Measurements from ENCODE around the gene KRTAP4-12.
"Not testable (repeated sequence)": the region's sequence is repeated elsewhere in the genome, so short reads cannot be mapped to it uniquely, and the experiment has no call there.

The KRTAP4-12 gene

GRCh38 chr17:41123991-41124371, at the start of gene KRTAP4-12:
TSS of gene KRTAP4-12 (minus strand) at chr17:41124182. CDS start at chr17:41124122, 60 bp downstream.
- not testable (repeated sequence) for H3K4me3 ChIP-seq (ENCODE audit: low read depth, low read length); DNase-seq (ENCODE audit: low read depth)

GRCh38 chr17:41171886-41172285, 47.9 kb upstream of the KRTAP4-12 start:
- H3K4me3 ChIP-seq (ENCODE audit: low read depth, low read length), result no peak overlapping the region
- TF ChIP-seq POLR2A (IDR thresholded peaks at IDR 0.05; ENCODE audit: extremely low read depth, insufficient read length) (no peak), CTCF (IDR thresholded peaks at IDR 0.05; ENCODE audit: low read depth, low read length) (no peak), MAX (IDR thresholded peaks at IDR 0.05; ENCODE audit: low read depth, low read length) (no peak), MYC (IDR thresholded peaks at IDR 0.05; ENCODE audit: low read depth, low read length) (no peak)
- no peak for DNase-seq (ENCODE audit: low read depth)

GRCh38 chr17:41168121-41168520, 44.1 kb upstream of the KRTAP4-12 start, which contains the start of gene KRTAP4-3:
TSS of gene KRTAP4-3 (minus strand) at chr17:41168221. CDS start at chr17:41168172, 49 bp downstream.
- TF ChIP-seq MYC (IDR thresholded peaks at IDR 0.05; ENCODE audit: low read depth, low read length) (no peak), MAX (IDR thresholded peaks at IDR 0.05; ENCODE audit: low read depth, low read length) (no peak), POLR2A (IDR thresholded peaks at IDR 0.05; ENCODE audit: extremely low read depth, insufficient read length) (no peak), CTCF (IDR thresholded peaks at IDR 0.05; ENCODE audit: low read depth, low read length) (no peak)
- DNase-seq (ENCODE audit: low read depth), result no peak
- no peak within 1 kb of the TSS for H3K4me3 ChIP-seq (ENCODE audit: low read depth, low read length)

- TF ChIP-seq MAX (IDR thresholded peaks at IDR 0.05; ENCODE audit: low read depth, low read length) (no peak), MYC (IDR thresholded peaks at IDR 0.05; ENCODE audit: low read depth, low read length) (no peak), POLR2A (IDR thresholded peaks at IDR 0.05; ENCODE audit: extremely low read depth, insufficient read length) (no peak), CTCF (IDR thresholded peaks at IDR 0.05; ENCODE audit: low read depth, low read length) (no peak)
- no peak for DNase-seq (ENCODE audit: low read depth)
- no peak overlapping the region for H3K4me3 ChIP-seq (ENCODE audit: low read depth, low read length)
Observed at GRCh38 chr17:41167561-41167960, 43.6 kb upstream of the KRTAP4-12 start.

GRCh38 chr17:41163828-41164227, 39.8 kb upstream of the KRTAP4-12 start:
- no peak for TF ChIP-seq MYC (IDR thresholded peaks at IDR 0.05; ENCODE audit: low read depth, low read length)
- no peak for TF ChIP-seq POLR2A (IDR thresholded peaks at IDR 0.05; ENCODE audit: extremely low read depth, insufficient read length)
- TF ChIP-seq CTCF (IDR thresholded peaks at IDR 0.05; ENCODE audit: low read depth, low read length), result no peak
- no peak for TF ChIP-seq MAX (IDR thresholded peaks at IDR 0.05; ENCODE audit: low read depth, low read length)
- DNase-seq (ENCODE audit: low read depth), result no peak
- no peak overlapping the region for H3K4me3 ChIP-seq (ENCODE audit: low read depth, low read length)

GRCh38 chr17:41160648-41161047, 36.7 kb upstream of the KRTAP4-12 start, which contains the start of gene KRTAP4-4:
TSS of gene KRTAP4-4 (minus strand) at chr17:41160748. CDS start at chr17:41160691, 57 bp downstream.
- TF ChIP-seq MYC (IDR thresholded peaks at IDR 0.05; ENCODE audit: low read depth, low read length) (no peak), POLR2A (IDR thresholded peaks at IDR 0.05; ENCODE audit: extremely low read depth, insufficient read length) (no peak), MAX (IDR thresholded peaks at IDR 0.05; ENCODE audit: low read depth, low read length) (no peak), CTCF (IDR thresholded peaks at IDR 0.05; ENCODE audit: low read depth, low read length) (no peak)
- H3K4me3 ChIP-seq (ENCODE audit: low read depth, low read length), result no peak within 1 kb of the TSS
- no peak for DNase-seq (ENCODE audit: low read depth)

GRCh38 chr17:41160190-41160589, 36.2 kb upstream of the KRTAP4-12 start:
- H3K4me3 ChIP-seq (ENCODE audit: low read depth, low read length); DNase-seq (ENCODE audit: low read depth): not testable (repeated sequence)

Data from NB4 (cell line).